ENCODE data around the gene RASGRP1.
A peak's percentile ranks its signal among the peaks of the same experiment; 100 is the strongest.

RASGRP1 gene

DNA sequence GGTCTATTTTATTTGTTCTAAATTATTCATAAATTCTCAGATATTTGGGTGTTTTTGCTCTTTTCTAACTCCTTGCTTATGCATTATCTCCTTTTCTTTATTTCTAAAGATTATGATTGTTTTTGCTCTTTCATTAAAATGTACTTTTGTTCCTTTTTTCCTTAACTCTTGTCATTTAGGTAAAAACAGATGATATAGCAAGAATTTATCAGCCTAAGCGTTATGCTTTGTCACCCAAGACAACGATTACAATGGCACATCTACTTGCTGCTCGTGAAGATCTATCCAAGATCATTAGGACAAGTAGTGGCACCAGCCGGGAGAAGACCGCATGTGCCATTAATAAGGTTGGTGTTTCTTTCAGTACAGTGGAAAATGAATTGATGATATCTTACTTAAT, 83.5 kb downstream of the RASGRP1 start:
- Histone ChIP-seq H3K4me3 (no peak overlapping the region), H3K27ac (no peak overlapping the region)
- no peak for DNase-seq (ENCODE audit: low spot score)
- no peak for TF ChIP-seq CTCF (IDR thresholded peaks at IDR 0.05)

- Histone ChIP-seq H3K27ac (no peak overlapping the region), H3K4me3 (no peak overlapping the region)
- no peak for DNase-seq (ENCODE audit: low spot score)
- no peak for TF ChIP-seq CTCF (IDR thresholded peaks at IDR 0.05)
Observed at GRCh38 chr15:38479756-38480155, 84.9 kb downstream of the RASGRP1 start.

DNA sequence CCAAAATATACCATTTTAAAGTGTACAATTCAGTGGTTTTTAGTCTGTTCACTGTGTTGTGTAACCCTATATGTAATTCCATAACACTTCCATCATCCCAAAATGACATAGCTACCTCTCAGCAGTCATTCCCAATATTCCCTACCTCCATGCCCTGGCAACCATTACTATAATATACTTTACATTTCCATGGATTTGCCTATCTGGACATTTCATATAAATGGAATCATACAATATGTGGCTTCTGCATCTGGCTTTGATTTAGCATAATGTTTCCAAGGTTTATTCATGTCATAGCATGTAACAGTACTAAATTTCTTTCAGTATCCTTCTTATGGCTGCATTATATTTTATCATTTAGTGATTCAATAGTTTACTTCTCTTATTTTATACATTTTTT, 85.3 kb downstream of the RASGRP1 start:
- no peak for DNase-seq (ENCODE audit: low spot score)
- H3K4me3 ChIP-seq: no peak overlapping the region

GRCh38 chr15:38477637-38478036, 87.0 kb downstream of the RASGRP1 start:
- TF ChIP-seq CTCF (IDR thresholded peaks at IDR 0.05): no peak
- DNase-seq (ENCODE audit: low spot score): no peak

More for the DNA sequence above, 85.3 kb downstream of the RASGRP1 start:
- TF ChIP-seq CTCF (IDR thresholded peaks at IDR 0.05): no peak
- no peak overlapping the region for H3K27ac ChIP-seq

GRCh38 chr15:38476120-38476519, 88.5 kb downstream of the RASGRP1 start:
- DNase-seq (ENCODE audit: low spot score): no peak
- TF ChIP-seq CTCF (IDR thresholded peaks at IDR 0.05): no peak
- H3K27ac ChIP-seq: no peak overlapping the region
- no peak overlapping the region for H3K4me3 ChIP-seq

More at GRCh38 chr15:38477637-38478036, 87.0 kb downstream of the RASGRP1 start:
- no peak overlapping the region for H3K4me3 ChIP-seq
- no peak overlapping the region for H3K27ac ChIP-seq

- Histone ChIP-seq H3K4me3 (no peak overlapping the region), H3K27ac (no peak overlapping the region)
- TF ChIP-seq CTCF (IDR thresholded peaks at IDR 0.05): no peak
- DNase-seq (ENCODE audit: low spot score): no peak
Observed at GRCh38 chr15:38475361-38475760, 89.3 kb downstream of the RASGRP1 start.

DNA sequence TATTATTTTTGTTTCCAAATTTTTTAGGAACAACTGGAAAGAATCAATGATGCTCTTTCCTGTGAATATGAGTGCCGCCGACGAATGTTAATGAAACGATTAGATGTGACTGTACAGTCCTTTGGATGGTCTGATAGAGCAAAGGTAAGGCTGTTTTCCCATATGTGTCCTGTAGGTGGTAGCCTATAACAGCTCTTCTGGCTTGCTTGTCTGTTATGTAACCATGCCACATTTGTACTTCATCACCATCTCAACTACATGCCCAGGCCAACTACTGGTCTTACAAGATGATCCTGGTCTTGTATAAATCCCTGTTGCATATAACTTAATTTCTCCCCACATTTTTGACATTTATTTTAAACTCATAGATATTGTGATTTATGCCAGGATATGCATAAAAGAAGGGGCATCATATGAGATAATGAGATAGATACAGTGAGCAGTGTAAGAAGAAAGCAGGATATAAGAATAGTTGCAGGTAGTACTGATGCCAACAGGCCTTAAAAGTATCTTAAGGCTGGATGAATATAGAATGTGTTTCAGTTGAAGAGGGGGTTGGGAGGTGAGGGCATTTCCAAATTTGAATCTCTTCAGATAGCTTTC, 90.4 kb downstream of the RASGRP1 start:
- DNase-seq (ENCODE audit: low spot score): no peak
- peak; percentile 37 for TF ChIP-seq CTCF (IDR thresholded peaks at IDR 0.05)
- no peak overlapping the region for H3K27ac ChIP-seq
- no peak overlapping the region for H3K4me3 ChIP-seq

Data from coronary artery (tissue), 2 donors.